ENCODE measurements around the gene EFNA5. TPM values are rescaled to one million over a fixed set of nuclear protein-coding genes. Genes with fewer than 3 reads are reported as not detected.
A peak's percentile ranks its signal among the peaks of the same experiment; 100 is the strongest.

EFNA5 gene
- total and polyA plus RNA-seq, 2 of the 8 experiments (the other 6 are each of a cell fraction or from before 2014, with no cell fraction given): 9.6 to 21.8 TPM

DNA sequence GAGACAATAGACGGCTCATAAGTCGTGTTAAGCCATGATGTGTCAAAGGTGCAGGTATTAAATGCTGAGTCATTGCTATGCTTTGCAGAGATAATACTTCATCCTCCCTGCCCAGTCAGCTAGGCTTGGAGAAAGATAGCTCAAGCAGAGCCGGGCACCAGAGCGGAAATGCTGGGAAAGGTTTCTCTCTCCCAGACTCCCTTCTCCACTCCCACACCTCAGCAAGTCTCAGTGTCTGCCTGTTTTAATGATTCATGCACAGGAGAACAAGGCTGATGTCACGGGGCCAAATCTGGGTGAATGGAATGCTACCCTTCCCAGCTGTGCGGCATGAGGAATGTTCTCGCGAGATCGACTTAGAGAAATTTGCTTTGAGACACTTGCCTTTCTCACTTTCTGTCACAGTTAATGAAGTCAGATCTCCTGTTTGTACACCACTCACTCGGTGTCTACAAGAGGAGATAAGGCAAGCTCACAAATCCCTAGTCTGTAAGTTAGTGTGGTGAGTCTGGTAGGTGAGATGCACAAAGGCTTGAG lies 204.4 kb downstream of the EFNA5 start:
- Histone ChIP-seq H3K79me2 (ENCODE audit: control insufficient read depth in 1 of 2, insufficient read depth in 2 of 2, low read length in 2 of 2) (peaks cover 0 to 6% of the 10 kb centered on the region in 2 experiments; a peak in 1 of 4 replicates), H4K91ac (replicated peaks; ENCODE audit: insufficient read length, low read length) (no peak overlapping the region), H2BK15ac (ENCODE audit: low read length) (no peak overlapping the region), H3K23me2 (ENCODE audit: low read depth, low read length) (no peaks in the 10 kb centered on the region), H4K20me1 (replicated peaks in 1 of 2; ENCODE audit: control insufficient read depth in 1 of 2, insufficient read depth in 2 of 2, low read length in 2 of 2) (no peaks in the 10 kb centered on the region), H3K4me2 (ENCODE audit: insufficient read depth in 1 of 2, low read depth in 2 of 2, low read length in 2 of 2) (peak overlapping the region in 1 of 2 experiments; percentile 26; a peak in 2 of 4 replicates), H2BK20ac (ENCODE audit: low read length) (no peak overlapping the region), H4K5ac (ENCODE audit: insufficient read length, low read depth, low read length) (no peak overlapping the region), H4K8ac (ENCODE audit: extremely low read depth, insufficient read depth, low read length) (no peak overlapping the region), H3K36me3 (ENCODE audit: control insufficient read depth in 2 of 4, insufficient read depth in 4 of 4, low read length in 3 of 4) (no peaks in the 10 kb centered on the region), H2BK120ac (replicated peaks; ENCODE audit: low read depth, low read length) (no peak overlapping the region), H3K18ac (ENCODE audit: extremely low read depth, low read length) (peak overlapping the region; percentile 4; the same call in 1 of the 2 replicates), H3K4me1 (replicated peaks in 1 of 4; ENCODE audit: control insufficient read depth in 3 of 4, insufficient read depth in 4 of 4, low read length in 3 of 4) (peaks cover 8 to 36% (median 29%) of the 10 kb centered on the region in 4 experiments), H2AK5ac (ENCODE audit: low read depth, low read length) (peak overlapping the region; percentile 18; the same call in 1 of the 2 replicates), H3K14ac (ENCODE audit: insufficient read length) (no peak overlapping the region), H2BK12ac (ENCODE audit: low read depth, low read length) (peak overlapping the region; percentile 20), H2AFZ (ENCODE audit: low read length) (no peak overlapping the region), H3K9me3 (ENCODE audit: insufficient read depth in 2 of 2, low read depth in 1 of 2, low read length in 1 of 2) (no peaks in the 10 kb centered on the region), H3K23ac (ENCODE audit: insufficient read length) (no peak overlapping the region), H3K27ac (ENCODE audit: low read depth, low read length) (no peak overlapping the region), H3K4me3 (ENCODE audit: extremely low read depth in 1 of 4, insufficient read depth in 2 of 4, low read depth in 3 of 4, low read length in 4 of 4) (no peak overlapping the region), H3K56ac (replicated peaks; ENCODE audit: insufficient read length, low read depth, low read length) (no peak overlapping the region), H3K4ac (replicated peaks; ENCODE audit: insufficient read length, low read depth, low read length) (no peak overlapping the region), H2BK5ac (ENCODE audit: low read depth, low read length) (0 out of 2 replicates have a peak overlapping the region, but pooled peaks have one; percentile 6), H3K27me3 (replicated peaks in 1 of 4; ENCODE audit: control insufficient read depth in 3 of 4, extremely low read depth in 1 of 4, insufficient read depth in 3 of 4, low read length in 3 of 4) (no peaks in the 10 kb centered on the region), H3K79me1 (ENCODE audit: low read depth, low read length) (no peaks in the 10 kb centered on the region), H3K9ac (replicated peaks in 1 of 4; ENCODE audit: extremely low read depth in 1 of 4, low read depth in 3 of 4, low read length in 3 of 4) (no peak overlapping the region)
- POLR2A ChIA-PET (ENCODE audit: partially characterized antibody): no interaction called here
- DNase-seq (ENCODE audit: low read depth in 1 of 2, low spot score in 2 of 2) (no peak), FAIRE-seq (peak; percentile 32)
- WGBS, 2 experiments (ENCODE audit: extremely low coverage in 1 of 2, insufficient coverage in 1 of 2, insufficient read length in 1 of 2, insufficient replicate concordance in 2 of 2, low coverage in 1 of 2, low lambda C conversion rate in 2 of 2, missing lambda C conversion rate in 1 of 2): 79% methylated on average over 10 of the region's 10 CpGs; no CpG with 5 or more reads in 1 of the 2 experiments
- TF ChIP-seq FOSL1 (IDR thresholded peaks at IDR 0.05; ENCODE audit: insufficient read depth, low read depth, low read length): no peak
- TF ChIP-seq SP4 (IDR thresholded peaks at IDR 0.05; ENCODE audit: low read length): no peak
- TF ChIP-seq MAFK (IDR thresholded peaks at IDR 0.05; ENCODE audit: low read depth, low read length): peak; percentile 73
- no peak for TF ChIP-seq BCL11A (IDR thresholded peaks at IDR 0.05; ENCODE audit: low read depth in 2 of 2, low read length in 2 of 2)
- no peak for TF ChIP-seq NANOG (IDR thresholded peaks at IDR 0.05; ENCODE audit: insufficient read depth, low read depth, low read length, poor library complexity, severe bottlenecking)
- no peak for TF ChIP-seq GTF2F1 (IDR thresholded peaks at IDR 0.05; ENCODE audit: borderline replicate concordance, low read depth, low read length)
- TF ChIP-seq HDAC6 (IDR thresholded peaks at IDR 0.05; ENCODE audit: low read depth, low read length): no peak
- peak; percentile 74 for TF ChIP-seq BACH1 (IDR thresholded peaks at IDR 0.05; ENCODE audit: low read length)
- CTCF ChIA-PET (ENCODE audit: partially characterized antibody): interaction anchor here (1.0 to 1.7 kb wide), 6 partner anchors 10 to 232 kb away, joined by 3 to 4 read pairs (median 3); no protein-coding TSS in a partner anchor

Data from H1 (cell line).